ENCODE measurements around the gene NDUFAB1.

NDUFAB1 gene

DNA sequence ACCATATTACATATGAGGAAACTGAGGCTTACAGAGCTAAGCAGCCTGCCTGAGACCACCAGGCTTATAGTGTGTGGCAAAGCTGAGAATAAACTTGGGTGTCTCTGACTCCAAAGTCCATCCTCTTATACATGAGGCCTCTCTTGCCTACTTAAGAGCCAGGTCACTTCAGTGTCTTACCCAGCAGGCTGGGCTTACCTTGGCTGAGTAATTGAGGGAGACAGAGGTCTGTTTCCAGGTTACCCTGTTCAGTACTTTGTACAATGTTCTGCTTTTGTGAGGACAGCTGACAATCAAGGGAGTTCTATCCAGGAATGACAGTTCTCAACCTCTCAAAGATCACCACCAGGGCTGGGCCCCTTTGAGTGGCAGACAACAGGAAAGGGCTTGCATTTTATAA, 14.4 kb downstream of the NDUFAB1 start:
- Histone ChIP-seq H3K4me1 (ENCODE audit: insufficient read depth, low read length) (no peaks in the 10 kb centered on the region), H3K36me3 (ENCODE audit: insufficient read depth, low read length) (peaks cover 75% of the 10 kb centered on the region), H3K27ac (ENCODE audit: low read depth, low read length) (no peak overlapping the region), H3K27me3 (ENCODE audit: insufficient read depth, low read length) (no peaks in the 10 kb centered on the region), H3K4me3 (ENCODE audit: low read length) (no peak overlapping the region), H3K9me3 (ENCODE audit: insufficient read depth, low read depth, low read length) (no peaks in the 10 kb centered on the region), H3K9ac (ENCODE audit: low read depth, low read length) (no peak overlapping the region)

- Histone ChIP-seq H3K27ac (ENCODE audit: low read depth, low read length) (no peak overlapping the region), H3K27me3 (ENCODE audit: insufficient read depth, low read length) (no peaks in the 10 kb centered on the region), H3K9ac (ENCODE audit: low read depth, low read length) (no peak overlapping the region), H3K9me3 (ENCODE audit: insufficient read depth, low read depth, low read length) (no peaks in the 10 kb centered on the region), H3K36me3 (ENCODE audit: insufficient read depth, low read length) (peaks cover 75% of the 10 kb centered on the region), H3K4me3 (ENCODE audit: low read length) (no peak overlapping the region), H3K4me1 (ENCODE audit: insufficient read depth, low read length) (no peaks in the 10 kb centered on the region)
Observed at GRCh38 chr16:23580391-23580790, 15.7 kb downstream of the NDUFAB1 start.

- Histone ChIP-seq H3K4me1 (ENCODE audit: insufficient read depth, low read length) (no peaks in the 10 kb centered on the region), H3K9ac (ENCODE audit: low read depth, low read length) (no peak overlapping the region), H3K4me3 (ENCODE audit: low read length) (no peak overlapping the region), H3K9me3 (ENCODE audit: insufficient read depth, low read depth, low read length) (no peaks in the 10 kb centered on the region), H3K27me3 (ENCODE audit: insufficient read depth, low read length) (no peaks in the 10 kb centered on the region), H3K27ac (ENCODE audit: low read depth, low read length) (no peak overlapping the region), H3K36me3 (ENCODE audit: insufficient read depth, low read length) (peaks cover 73% of the 10 kb centered on the region)
- 93% methylated on average over 3 of the region's 4 CpGs for WGBS
Observed at GRCh38 chr16:23579371-23579770, 16.7 kb downstream of the NDUFAB1 start.

GRCh38 chr16:23578101-23578830, 17.9 kb downstream of the NDUFAB1 start:
- peaks cover 81% of the 10 kb centered on the region for H3K36me3 ChIP-seq (ENCODE audit: insufficient read depth, low read length)
- 93% methylated on average over 5 of the region's 5 CpGs for WGBS
- no peak overlapping the region for H3K27ac ChIP-seq (ENCODE audit: low read depth, low read length)
- H3K4me1 ChIP-seq (ENCODE audit: insufficient read depth, low read length) = no peaks in the 10 kb centered on the region
- H3K9me3 ChIP-seq (ENCODE audit: insufficient read depth, low read depth, low read length) = no peaks in the 10 kb centered on the region
- H3K27me3 ChIP-seq (ENCODE audit: insufficient read depth, low read length) = no peaks in the 10 kb centered on the region
- H3K4me3 ChIP-seq (ENCODE audit: low read length) = no peak overlapping the region
- H3K9ac ChIP-seq (ENCODE audit: low read depth, low read length) = no peak overlapping the region

GRCh38 chr16:23577493-23577892, 18.6 kb downstream of the NDUFAB1 start:
- 93% methylated on average over 2 of the region's 2 CpGs for WGBS
- H3K36me3 ChIP-seq (ENCODE audit: insufficient read depth, low read length) = peaks cover 87% of the 10 kb centered on the region

DNA sequence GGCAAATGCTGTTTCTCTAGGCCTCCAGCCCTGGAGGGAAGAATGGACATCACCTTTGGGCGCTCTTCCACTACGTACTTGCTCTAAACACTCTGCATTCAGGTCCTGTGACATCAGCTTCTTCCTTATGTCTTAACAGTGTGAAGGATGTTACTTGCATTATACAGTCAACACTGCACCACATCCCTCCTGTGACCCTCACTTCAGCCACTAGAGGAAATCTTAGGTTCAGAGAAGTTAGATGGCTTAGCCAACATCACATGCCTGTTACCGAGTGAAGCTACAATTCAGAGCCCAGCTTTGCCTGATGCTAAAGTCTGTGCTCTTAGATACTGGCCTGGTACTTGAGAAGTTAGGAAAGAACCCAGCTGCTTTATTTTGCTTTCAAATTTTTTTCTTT, 20.3 kb downstream of the NDUFAB1 start:
- WGBS = 95% methylated on average over 3 of the region's 3 CpGs
- no peak overlapping the region for H3K4me3 ChIP-seq (ENCODE audit: low read length)
- H3K36me3 ChIP-seq (ENCODE audit: insufficient read depth, low read length) = peaks cover 87% of the 10 kb centered on the region

More at GRCh38 chr16:23577493-23577892, 18.6 kb downstream of the NDUFAB1 start:
- no peaks in the 10 kb centered on the region for H3K4me1 ChIP-seq (ENCODE audit: insufficient read depth, low read length)
- no peak overlapping the region for H3K4me3 ChIP-seq (ENCODE audit: low read length)
- H3K27ac ChIP-seq (ENCODE audit: low read depth, low read length) = no peak overlapping the region
- H3K9me3 ChIP-seq (ENCODE audit: insufficient read depth, low read depth, low read length) = no peaks in the 10 kb centered on the region
- H3K9ac ChIP-seq (ENCODE audit: low read depth, low read length) = no peak overlapping the region
- H3K27me3 ChIP-seq (ENCODE audit: insufficient read depth, low read length) = no peaks in the 10 kb centered on the region

DNA sequence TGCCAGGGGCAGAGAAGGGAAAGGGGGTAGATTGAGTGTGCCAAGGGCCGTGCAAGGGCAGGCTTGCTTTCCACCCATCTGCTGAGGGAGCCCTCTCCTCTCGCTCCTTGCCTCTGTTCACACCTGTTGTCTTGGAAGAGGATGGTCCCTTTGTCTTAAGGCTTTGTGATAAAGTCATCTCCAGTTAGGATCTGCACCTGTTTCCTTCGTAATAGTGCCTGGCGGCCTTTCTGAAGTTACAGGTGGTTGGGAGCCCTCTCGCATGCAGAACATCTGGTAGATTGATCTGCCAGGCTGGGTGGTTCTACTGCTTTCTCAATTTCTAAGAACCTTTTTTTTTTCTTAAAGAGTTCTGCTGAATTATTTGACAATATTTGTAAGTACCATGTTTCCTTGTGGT, 22.3 kb downstream of the NDUFAB1 start:
- WGBS = 94% methylated on average over 5 of the region's 5 CpGs
- peaks cover 87% of the 10 kb centered on the region for H3K36me3 ChIP-seq (ENCODE audit: insufficient read depth, low read length)
- no peak overlapping the region for H3K4me3 ChIP-seq (ENCODE audit: low read length)
- no peaks in the 10 kb centered on the region for H3K4me1 ChIP-seq (ENCODE audit: insufficient read depth, low read length)
- no peak overlapping the region for H3K9ac ChIP-seq (ENCODE audit: low read depth, low read length)
- no peaks in the 10 kb centered on the region for H3K9me3 ChIP-seq (ENCODE audit: insufficient read depth, low read depth, low read length)
- H3K27ac ChIP-seq (ENCODE audit: low read depth, low read length) = no peak overlapping the region
- no peaks in the 10 kb centered on the region for H3K27me3 ChIP-seq (ENCODE audit: insufficient read depth, low read length)

More for the DNA sequence above, 20.3 kb downstream of the NDUFAB1 start:
- no peaks in the 10 kb centered on the region for H3K9me3 ChIP-seq (ENCODE audit: insufficient read depth, low read depth, low read length)
- H3K27me3 ChIP-seq (ENCODE audit: insufficient read depth, low read length) = no peaks in the 10 kb centered on the region
- H3K27ac ChIP-seq (ENCODE audit: low read depth, low read length) = no peak overlapping the region
- no peaks in the 10 kb centered on the region for H3K4me1 ChIP-seq (ENCODE audit: insufficient read depth, low read length)
- H3K9ac ChIP-seq (ENCODE audit: low read depth, low read length) = no peak overlapping the region

- no peaks in the 10 kb centered on the region for H3K27me3 ChIP-seq (ENCODE audit: insufficient read depth, low read length)
- H3K27ac ChIP-seq (ENCODE audit: low read depth, low read length) = no peak overlapping the region
- H3K4me1 ChIP-seq (ENCODE audit: insufficient read depth, low read length) = no peaks in the 10 kb centered on the region
- peaks cover 88% of the 10 kb centered on the region for H3K36me3 ChIP-seq (ENCODE audit: insufficient read depth, low read length)
- H3K9ac ChIP-seq (ENCODE audit: low read depth, low read length) = no peak overlapping the region
- no peaks in the 10 kb centered on the region for H3K9me3 ChIP-seq (ENCODE audit: insufficient read depth, low read depth, low read length)
- 97% methylated on average over 8 of the region's 9 CpGs for WGBS
- no peak overlapping the region for H3K4me3 ChIP-seq (ENCODE audit: low read length)
Observed at GRCh38 chr16:23572394-23572793, 23.7 kb downstream of the NDUFAB1 start.

- 97% methylated on average over 5 of the region's 5 CpGs for WGBS
- Histone ChIP-seq H3K4me1 (ENCODE audit: insufficient read depth, low read length) (no peaks in the 10 kb centered on the region), H3K27me3 (ENCODE audit: insufficient read depth, low read length) (no peaks in the 10 kb centered on the region), H3K36me3 (ENCODE audit: insufficient read depth, low read length) (peaks cover 92% of the 10 kb centered on the region), H3K9ac (ENCODE audit: low read depth, low read length) (no peak overlapping the region), H3K27ac (ENCODE audit: low read depth, low read length) (no peak overlapping the region), H3K9me3 (ENCODE audit: insufficient read depth, low read depth, low read length) (no peaks in the 10 kb centered on the region), H3K4me3 (ENCODE audit: low read length) (no peak overlapping the region)
Observed at GRCh38 chr16:23571895-23572294, 24.2 kb downstream of the NDUFAB1 start.

DNA sequence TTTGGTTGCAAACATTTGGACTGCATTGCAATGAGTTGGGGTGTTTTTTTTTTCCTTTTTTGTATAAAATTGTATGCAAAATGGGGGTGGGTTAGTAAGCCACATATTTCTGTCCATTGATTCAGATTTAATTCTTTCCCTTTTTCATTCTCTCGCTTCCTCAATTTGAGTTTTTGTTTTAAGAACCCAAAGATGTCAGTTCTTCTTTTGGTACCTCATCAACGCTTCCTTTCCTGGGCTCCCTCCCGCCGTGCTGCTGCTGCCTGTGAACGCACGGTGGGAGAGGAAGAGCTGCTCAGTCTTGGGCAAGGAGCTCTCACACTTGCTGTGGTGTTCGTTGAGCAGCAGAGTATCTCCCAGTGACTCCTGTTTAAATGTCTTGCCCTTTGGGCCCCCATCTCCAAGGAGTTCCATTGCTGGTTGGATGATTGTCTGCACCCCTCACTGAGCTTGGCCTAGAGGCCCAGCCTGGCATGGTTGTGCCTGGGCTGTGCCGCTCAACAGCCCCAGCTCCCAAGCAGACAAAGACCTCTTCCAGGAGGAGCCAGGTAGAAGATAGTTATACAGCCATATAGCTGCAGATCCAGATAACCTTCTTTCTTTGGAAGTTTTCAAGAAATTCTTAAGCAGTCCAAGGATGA, 25.0 kb downstream of the NDUFAB1 start:
- Histone ChIP-seq H3K27me3 (ENCODE audit: insufficient read depth, low read length) (no peaks in the 10 kb centered on the region), H3K4me3 (ENCODE audit: low read length) (no peak overlapping the region), H3K9ac (ENCODE audit: low read depth, low read length) (no peak overlapping the region), H3K27ac (ENCODE audit: low read depth, low read length) (no peak overlapping the region), H3K9me3 (ENCODE audit: insufficient read depth, low read depth, low read length) (no peaks in the 10 kb centered on the region), H3K36me3 (ENCODE audit: insufficient read depth, low read length) (peaks cover 95% of the 10 kb centered on the region), H3K4me1 (ENCODE audit: insufficient read depth, low read length) (no peaks in the 10 kb centered on the region)
- WGBS = 96% methylated on average over 8 of the region's 8 CpGs

DNA sequence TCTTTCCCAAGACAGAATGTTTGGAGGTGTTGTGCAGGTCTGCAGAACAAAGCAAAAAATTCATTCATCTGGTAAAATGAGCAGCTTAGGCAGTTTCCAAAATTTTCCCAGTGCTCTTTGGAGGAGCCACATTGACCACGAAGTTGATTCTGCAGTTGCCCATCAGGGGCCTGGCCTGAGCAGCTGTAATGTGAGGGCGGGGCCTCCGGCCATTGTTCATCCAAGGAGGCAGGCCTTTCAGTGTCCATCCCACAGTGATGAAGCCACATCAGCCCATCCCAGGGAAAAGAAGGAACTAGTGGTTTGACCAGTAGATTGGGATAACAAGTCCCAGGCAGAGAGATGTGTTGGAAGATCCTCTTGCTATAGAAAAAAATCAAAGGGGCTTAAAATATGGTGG, 28.5 kb downstream of the NDUFAB1 start:
- WGBS = over 99% methylated on average over 3 of the region's 3 CpGs
- no peak overlapping the region for H3K9ac ChIP-seq (ENCODE audit: low read depth, low read length)
- H3K27ac ChIP-seq (ENCODE audit: low read depth, low read length) = no peak overlapping the region
- peaks cover 98% of the 10 kb centered on the region for H3K36me3 ChIP-seq (ENCODE audit: insufficient read depth, low read length)
- H3K27me3 ChIP-seq (ENCODE audit: insufficient read depth, low read length) = no peaks in the 10 kb centered on the region
- no peaks in the 10 kb centered on the region for H3K4me1 ChIP-seq (ENCODE audit: insufficient read depth, low read length)
- H3K9me3 ChIP-seq (ENCODE audit: insufficient read depth, low read depth, low read length) = no peaks in the 10 kb centered on the region
- H3K4me3 ChIP-seq (ENCODE audit: low read length) = no peak overlapping the region
